Stimulated activated CD4-positive, alpha-beta T cell treated with anti-CD3 and anti-CD28 coated beads, Interleukin-1b, Interleukin-23, amount 100 ng/mL, for 4 hours (primary cell): Measurements from ENCODE around the gene RAD23A.

Experiments used
- DNase-seq, 2 donors: peaks; one replicate each; pipeline ENCODE4 v3.0.0-alpha.2; 2020; ENCODE audit warnings: low read depth in 2 of 2

Gene RAD23A

DNA sequence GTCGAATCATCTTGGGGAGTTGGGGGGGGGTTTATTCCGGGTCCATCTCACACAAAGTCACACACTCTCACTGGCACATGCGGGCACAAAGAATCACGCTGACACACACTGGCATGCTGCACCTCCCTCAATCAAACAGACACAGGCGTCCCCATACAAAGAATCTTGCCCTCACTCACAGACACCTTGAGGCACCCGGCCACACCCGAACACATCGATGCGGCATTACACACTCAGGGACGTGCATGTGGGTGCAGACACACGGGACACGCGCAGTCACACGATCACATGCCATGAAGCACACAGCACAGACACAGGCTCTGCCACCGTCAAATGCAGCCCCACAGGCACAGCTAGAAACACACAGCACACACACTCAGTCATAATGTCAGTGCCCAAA lies 57.4 kb downstream of the RAD23A start:
- no peak for DNase-seq
